AG04449 (cell line): Measurements from ENCODE around the gene PNLIPRP2.

Source experiments
- CTCF ChIA-PET: fragments of 350-600 bp; formaldehyde crosslinking; extraction: SDS; loops from one replicate; lab custom pipeline; 2021; ENCODE audit warnings: antibody characterized with exemption; lab: Yijun Ruan, JAX
- POLR2A ChIA-PET: fragments of 400-600, 350-600 bp; formaldehyde crosslinking; extraction: SDS; loops from one replicate; lab custom pipeline; 2020; ENCODE audit warnings: antibody characterized with exemption, inconsistent platforms; lab: Yijun Ruan, JAX
- DNase-seq: peaks from one replicate; pipeline ENCODE4 v3.0.0-alpha.2; 2010; ENCODE audit warnings: low read depth, low spot score
- H3K4me3 ChIP-seq: 2 replicates; pipeline ENCODE4 v1.5.1; 2011; ENCODE audit warnings: low read depth, mild to moderate bottlenecking, control low read depth, low read length
- TF ChIP-seq, protein P1 (sequence below): IDR thresholded peaks from one replicate; pipeline ENCODE4 v1.5.1; 2011; ENCODE audit warnings: mild to moderate bottlenecking, moderate library complexity, low read length, control low read depth, inconsistent platforms; ENCODE audit not compliant: insufficient read depth; ENCODE audit errors: missing control alignments

The PNLIPRP2 gene

DNA sequence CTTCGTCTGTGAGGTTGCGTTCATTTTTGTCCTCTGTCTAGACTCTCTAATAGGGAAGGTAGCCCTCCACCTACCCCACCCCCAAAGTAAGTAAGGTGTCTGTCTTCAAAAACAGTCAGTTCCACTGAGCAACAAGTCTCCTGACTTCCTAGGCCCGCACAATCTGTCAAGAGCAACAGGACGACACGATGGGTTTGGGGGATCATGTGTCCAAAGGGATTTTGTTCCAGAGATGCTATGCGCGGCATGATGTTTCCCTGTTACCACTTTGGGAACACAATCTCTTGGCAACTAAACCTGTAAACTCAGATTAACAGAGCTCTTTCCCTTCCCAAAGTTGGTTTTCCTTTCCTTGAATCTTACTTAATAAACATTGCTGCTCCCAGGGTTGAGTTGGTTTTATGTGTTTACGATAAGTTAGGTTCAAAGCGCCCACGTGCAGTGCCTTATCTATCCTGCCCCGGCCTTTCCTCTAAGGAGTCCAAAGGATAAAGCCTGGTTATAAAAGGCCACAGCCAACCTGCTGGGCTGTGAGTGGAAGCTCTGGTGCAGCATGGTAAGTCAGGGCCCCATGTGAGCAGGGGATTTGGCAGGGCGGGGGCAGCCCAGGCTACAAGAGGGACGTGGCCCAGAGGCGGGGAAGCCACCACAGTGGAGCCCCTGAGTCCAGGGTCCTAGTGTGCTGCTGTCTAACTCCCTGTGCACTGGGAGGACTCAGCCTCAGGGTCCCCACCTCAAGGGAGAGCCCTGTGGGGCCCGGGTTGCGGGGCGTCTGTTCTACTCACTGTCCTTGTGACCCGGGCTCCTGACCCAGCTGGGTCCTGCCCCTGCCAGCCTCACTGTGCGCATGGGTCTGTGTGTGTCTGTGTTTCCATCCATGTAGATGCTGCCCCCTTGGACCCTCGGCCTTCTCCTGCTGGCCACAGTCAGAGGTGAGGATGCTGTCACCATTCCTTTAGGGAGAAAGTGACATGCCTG, at the start of gene PNLIPRP2:
TSS of gene PNLIPRP2 (plus strand) at position 531 of the 978 bp plus-strand sequence.
- no peak within 1 kb of the TSS for H3K4me3 ChIP-seq
- POLR2A ChIA-PET = no interaction called here
- TF ChIP-seq, protein P1, sequence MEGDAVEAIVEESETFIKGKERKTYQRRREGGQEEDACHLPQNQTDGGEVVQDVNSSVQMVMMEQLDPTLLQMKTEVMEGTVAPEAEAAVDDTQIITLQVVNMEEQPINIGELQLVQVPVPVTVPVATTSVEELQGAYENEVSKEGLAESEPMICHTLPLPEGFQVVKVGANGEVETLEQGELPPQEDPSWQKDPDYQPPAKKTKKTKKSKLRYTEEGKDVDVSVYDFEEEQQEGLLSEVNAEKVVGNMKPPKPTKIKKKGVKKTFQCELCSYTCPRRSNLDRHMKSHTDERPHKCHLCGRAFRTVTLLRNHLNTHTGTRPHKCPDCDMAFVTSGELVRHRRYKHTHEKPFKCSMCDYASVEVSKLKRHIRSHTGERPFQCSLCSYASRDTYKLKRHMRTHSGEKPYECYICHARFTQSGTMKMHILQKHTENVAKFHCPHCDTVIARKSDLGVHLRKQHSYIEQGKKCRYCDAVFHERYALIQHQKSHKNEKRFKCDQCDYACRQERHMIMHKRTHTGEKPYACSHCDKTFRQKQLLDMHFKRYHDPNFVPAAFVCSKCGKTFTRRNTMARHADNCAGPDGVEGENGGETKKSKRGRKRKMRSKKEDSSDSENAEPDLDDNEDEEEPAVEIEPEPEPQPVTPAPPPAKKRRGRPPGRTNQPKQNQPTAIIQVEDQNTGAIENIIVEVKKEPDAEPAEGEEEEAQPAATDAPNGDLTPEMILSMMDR = no peak
- CTCF ChIA-PET = no interaction called here
- DNase-seq = no peak

DNA sequence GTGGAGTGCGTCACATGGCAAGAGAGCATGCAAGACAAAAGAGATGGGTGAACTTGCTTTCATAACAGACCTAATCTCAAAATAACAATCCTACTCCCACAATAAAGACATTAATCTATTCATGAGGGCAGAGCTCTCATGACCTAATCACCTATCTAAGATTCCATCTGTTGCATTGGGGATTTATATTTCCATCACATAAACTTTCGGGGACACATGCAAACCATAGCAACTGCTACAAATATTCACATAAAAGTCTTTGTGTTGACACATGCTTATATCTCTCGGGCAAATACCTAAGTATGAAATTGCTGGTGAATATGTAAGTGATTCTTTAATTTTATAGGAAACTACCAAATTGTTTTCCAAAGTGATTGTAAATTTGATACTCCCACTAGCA, 46.0 kb upstream of the PNLIPRP2 start:
- ChIA-PET POLR2A (no interaction called here), CTCF (no interaction called here)
- DNase-seq = no peak
- TF ChIP-seq, protein P1 = no peak
- H3K4me3 ChIP-seq = no peak overlapping the region

DNA sequence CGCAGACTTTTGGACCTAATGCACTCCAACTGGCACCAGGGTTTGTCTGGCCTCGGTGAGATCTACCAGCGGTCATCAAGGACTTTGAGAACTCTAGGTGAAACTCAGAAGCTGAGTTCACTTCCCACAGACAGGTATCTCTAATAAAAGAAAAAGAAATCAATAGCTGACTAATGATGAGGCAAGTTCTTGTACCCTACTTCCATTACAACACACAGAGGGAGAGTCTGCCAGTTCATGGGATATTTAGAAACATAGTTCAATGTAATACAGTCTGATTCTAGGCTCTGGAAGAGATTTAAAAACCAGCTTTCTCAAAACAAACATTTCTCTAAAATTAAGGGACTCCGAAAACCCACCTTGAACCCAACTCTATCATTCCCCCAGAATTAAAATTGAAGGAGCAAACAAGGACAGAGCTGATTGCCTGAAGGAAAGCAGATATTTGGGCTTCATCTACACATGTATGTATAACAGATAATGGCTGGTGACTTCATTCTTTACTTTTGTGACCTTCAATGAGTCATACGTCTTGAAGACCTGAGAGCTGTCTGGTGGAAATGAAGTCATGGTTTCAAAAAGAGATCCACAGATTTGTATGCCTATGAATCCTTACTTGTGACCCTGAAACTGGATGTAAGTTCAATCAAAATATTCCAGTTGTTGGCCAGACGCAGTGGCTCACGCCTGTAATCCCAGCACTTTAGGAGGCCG, 32.7 kb upstream of the PNLIPRP2 start:
- H3K4me3 ChIP-seq = no peak overlapping the region
- ChIA-PET POLR2A (no interaction called here), CTCF (no interaction called here)
- DNase-seq = no peak
- TF ChIP-seq, protein P1 = no peak

DNA sequence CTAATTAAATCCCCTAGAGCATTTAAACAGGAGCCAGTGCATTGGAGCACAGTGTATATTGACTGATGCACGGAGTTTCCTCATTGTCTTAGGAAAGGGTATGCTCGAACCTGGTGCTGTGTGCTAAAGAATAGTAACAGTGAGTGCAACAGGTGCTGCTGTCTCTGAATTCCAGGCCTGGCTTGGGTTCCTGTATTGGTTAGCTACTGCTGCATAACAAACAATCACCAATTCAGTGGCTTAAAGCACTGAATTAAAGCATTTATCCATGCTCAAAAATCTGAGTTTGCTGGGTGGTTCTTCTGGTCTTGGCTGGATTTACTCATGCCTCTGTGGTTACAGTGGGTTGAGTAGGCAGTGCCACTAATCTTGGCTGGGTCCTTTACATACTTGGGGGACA, 31.8 kb upstream of the PNLIPRP2 start:
- DNase-seq = no peak
- TF ChIP-seq, protein P1 = no peak
- POLR2A ChIA-PET = no interaction called here
- H3K4me3 ChIP-seq = no peak overlapping the region
- CTCF ChIA-PET = no interaction called here

DNA sequence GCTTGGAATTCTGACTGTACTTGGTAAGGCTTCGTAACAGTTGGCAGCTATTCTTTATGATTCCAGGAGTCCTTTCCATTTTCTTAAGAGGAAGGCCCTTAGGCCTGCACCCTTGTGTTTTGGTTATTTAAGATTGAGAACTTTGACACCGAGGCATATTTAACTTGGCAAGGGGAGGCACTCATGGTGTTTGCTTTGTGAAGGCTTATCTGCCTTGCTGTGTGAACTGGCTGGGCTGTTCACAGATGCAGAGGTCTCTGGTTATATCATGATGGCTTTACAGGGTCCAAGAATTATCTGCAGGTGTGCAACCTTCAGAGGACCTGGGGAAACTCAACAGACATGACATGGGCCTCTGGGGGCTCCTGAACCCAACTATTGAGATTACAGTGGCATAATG, 30.8 kb upstream of the PNLIPRP2 start:
- POLR2A ChIA-PET = no interaction called here
- no peak for DNase-seq
- CTCF ChIA-PET = no interaction called here
- TF ChIP-seq, protein P1 = no peak
- H3K4me3 ChIP-seq = no peak overlapping the region
